K562 (cell line): ENCODE measurements around the gene PLD3. TPM values are rescaled to one million over a fixed set of nuclear protein-coding genes. Genes with fewer than 3 reads are reported as not detected.

Experiments
- CHD2 ChIP-seq: IDR thresholded peaks from 2 replicates; pipeline ENCODE4 v1.6.1; 2011; ENCODE audit warnings: low read depth, low read length
- EGR1 ChIP-seq: fragments of 450-650 bp; conservative IDR thresholded peaks from 2 replicates; pipeline ENCODE4 v1.6.1; 2017; ENCODE audit warnings: mild to moderate bottlenecking
- ETV5 ChIP-seq: sonication (generic); formaldehyde crosslinking; IDR thresholded peaks from 2 replicates; pipeline ENCODE4 v1.4.0; 2020; ENCODE audit warnings: low read depth, mild to moderate bottlenecking, missing genetic modification reagents
- EZH2 ChIP-seq: IDR thresholded peaks from 2 replicates; pipeline ENCODE4 v1.6.1; 2012; ENCODE audit warnings: low read depth, mild to moderate bottlenecking, inconsistent platforms, low read length, borderline replicate concordance
- GATA2 ChIP-seq: sonication (generic); formaldehyde crosslinking; IDR thresholded peaks from 2 replicates; pipeline ENCODE4 v1.4.0; 2020; ENCODE audit warnings: mild to moderate bottlenecking, missing genetic modification reagents
- HNRNPK ChIP-seq: fragments of 200-400 bp; formaldehyde crosslinking; IDR thresholded peaks from one replicate; pipeline ENCODE4 v1.6.1; 2018; ENCODE audit warnings: mild to moderate bottlenecking, low read depth, low read length; ENCODE audit not compliant: poor library complexity, severe bottlenecking
- MCM2 ChIP-seq: fragments of 450-650 bp; IDR thresholded peaks from 2 replicates; pipeline ENCODE4 v1.6.1; 2017; ENCODE audit warnings: low read depth, mild to moderate bottlenecking
- MCM5 ChIP-seq: fragments of 450-650 bp; IDR thresholded peaks from 2 replicates; pipeline ENCODE4 v1.6.1; 2016; ENCODE audit warnings: low read depth
- NFYB ChIP-seq: IDR thresholded peaks from 2 replicates; pipeline ENCODE4 v1.6.1; 2011; ENCODE audit warnings: mild to moderate bottlenecking, moderate library complexity; ENCODE audit not compliant: insufficient read length; ENCODE audit errors: extremely low read depth
- POLR2AphosphoS5 ChIP-seq: IDR thresholded peaks from 2 replicates; pipeline ENCODE4 v1.6.1; 2011; ENCODE audit warnings: mild to moderate bottlenecking, low read depth, low read length, moderate library complexity; ENCODE audit not compliant: control insufficient read depth, insufficient read depth
- POLR2H ChIP-seq: IDR thresholded peaks from 2 replicates; pipeline ENCODE4 v1.6.1; 2016; ENCODE audit warnings: missing genetic modification characterization, low read depth, mild to moderate bottlenecking, control low read depth, missing compliant biosample characterization, moderate library complexity
- SIN3A ChIP-seq, 2 experiments: fragments of 150-350 bp in 1 of 2; IDR thresholded peaks; 2 replicates each; pipeline ENCODE4 v1.6.1; 2011 to 2016; ENCODE audit warnings: borderline replicate concordance in 2 of 2, low read depth in 2 of 2, low read length in 2 of 2, mild to moderate bottlenecking in 2 of 2, moderate library complexity in 2 of 2; ENCODE audit not compliant: control insufficient read depth in 1 of 2
- SNIP1 ChIP-seq: fragments of 450-650 bp; IDR thresholded peaks from 2 replicates; pipeline ENCODE4 v1.7.1; 2017; ENCODE audit warnings: low read depth, mild to moderate bottlenecking
- TOE1 ChIP-seq, 2 experiments: fragments of 450-650 bp in 1 of 2; sonication (generic) in 1 of 2; formaldehyde crosslinking in 1 of 2; IDR thresholded peaks; 2 replicates each; pipeline versions ENCODE4 v1.7.1 to v1.8.0; 2016 to 2022; ENCODE audit warnings: borderline replicate concordance in 2 of 2, mild to moderate bottlenecking in 2 of 2, antibody characterized with exemption in 1 of 2, inconsistent platforms in 1 of 2, low read depth in 1 of 2, missing genetic modification reagents in 1 of 2, moderate library complexity in 1 of 2
- YY1 ChIP-seq, 3 experiments: IDR thresholded peaks; 2 replicates each; pipeline ENCODE4 v1.6.1; 2011; ENCODE audit warnings: low read length in 2 of 3, mild to moderate bottlenecking in 2 of 3, moderate library complexity in 2 of 3, borderline replicate concordance in 1 of 3, control low read depth in 1 of 3, low read depth in 1 of 3; ENCODE audit not compliant: insufficient read depth in 3 of 3, insufficient replicate concordance in 2 of 3, control insufficient read depth in 1 of 3, insufficient read length in 1 of 3; ENCODE audit errors: extremely low read depth in 1 of 3
- ZBTB7A ChIP-seq: IDR thresholded peaks from 2 replicates; pipeline ENCODE4 v1.6.1; 2011; ENCODE audit warnings: low read depth, mild to moderate bottlenecking, low read length, moderate library complexity, borderline replicate concordance; ENCODE audit not compliant: control insufficient read depth
- ZNF165 ChIP-seq: fragments of 250-450 bp; sonication (Bioruptor Pico); IDR thresholded peaks from 2 replicates; pipeline ENCODE4 v1.4.0; 2020; ENCODE audit warnings: borderline replicate concordance
- ZNF184 ChIP-seq: sonication (generic); formaldehyde crosslinking; IDR thresholded peaks from 2 replicates; pipeline ENCODE4 v1.5.0; 2020; ENCODE audit warnings: missing genetic modification reagents
- ZNF316 ChIP-seq: fragments of 450-650 bp; IDR thresholded peaks from 2 replicates; pipeline ENCODE4 v1.6.1; 2016
- polyA plus RNA-seq, 8 experiments: library from polyadenylated mRNA; depleted of rRNA in 4 of 8; stranded (reverse) in 5 of 8; unstranded in 3 of 8; fragments of >200 nt; fragmentation: Nextera tagmentation in 2 of 8; fragmentation: Illumina TruSeq in 1 of 8; extraction: Ambion mirVana in 2 of 8; extraction: Trizol in 1 of 8; gene quantifications; 2 replicates each; pipeline versions ENCODE4 v1.2.1 to v1.2.3, GENCODE V29; 2011 to 2014; ENCODE audit warnings: inconsistent platforms in 1 of 8, missing spikeins in 1 of 8
- total RNA-seq, 7 experiments: library from RNA; depleted of rRNA in 6 of 7; stranded (reverse); fragments of >200 nt in 6 of 7; fragmentation: Illumina TruSeq in 2 of 7; extraction: Trizol in 2 of 7; gene quantifications; 2 replicates each; pipeline versions ENCODE4 v1.2.1 to v1.2.3, GENCODE V29; 2011 to 2021; ENCODE audit warnings: low replicate concordance in 1 of 7
- TF ChIP-seq, protein P1 (sequence below): fragments of 250-450 bp; sonication (Bioruptor Pico); IDR thresholded peaks from 2 replicates; pipeline ENCODE4 v1.9.0; 2021; ENCODE audit warnings: mild to moderate bottlenecking
- TF ChIP-seq, protein P2 (sequence below): fragments of 200-800 bp; sonication (Bioruptor generic); IDR thresholded peaks from 2 replicates; pipeline ENCODE4 v1.6.1; 2017; ENCODE audit warnings: missing genetic modification characterization, missing compliant biosample characterization
- TF ChIP-seq, protein P3 (sequence below): fragments of 450-650 bp; formaldehyde crosslinking; IDR thresholded peaks from 2 replicates; pipeline ENCODE4 v1.4.0; 2020; ENCODE audit warnings: mild to moderate bottlenecking, moderate library complexity

Gene PLD3
- total and polyA plus RNA-seq, 9 of the 15 experiments (the other 6 are each of a cell fraction or from before 2014, with no cell fraction given), result 2.3 to 128 (median 72.7) TPM

DNA sequence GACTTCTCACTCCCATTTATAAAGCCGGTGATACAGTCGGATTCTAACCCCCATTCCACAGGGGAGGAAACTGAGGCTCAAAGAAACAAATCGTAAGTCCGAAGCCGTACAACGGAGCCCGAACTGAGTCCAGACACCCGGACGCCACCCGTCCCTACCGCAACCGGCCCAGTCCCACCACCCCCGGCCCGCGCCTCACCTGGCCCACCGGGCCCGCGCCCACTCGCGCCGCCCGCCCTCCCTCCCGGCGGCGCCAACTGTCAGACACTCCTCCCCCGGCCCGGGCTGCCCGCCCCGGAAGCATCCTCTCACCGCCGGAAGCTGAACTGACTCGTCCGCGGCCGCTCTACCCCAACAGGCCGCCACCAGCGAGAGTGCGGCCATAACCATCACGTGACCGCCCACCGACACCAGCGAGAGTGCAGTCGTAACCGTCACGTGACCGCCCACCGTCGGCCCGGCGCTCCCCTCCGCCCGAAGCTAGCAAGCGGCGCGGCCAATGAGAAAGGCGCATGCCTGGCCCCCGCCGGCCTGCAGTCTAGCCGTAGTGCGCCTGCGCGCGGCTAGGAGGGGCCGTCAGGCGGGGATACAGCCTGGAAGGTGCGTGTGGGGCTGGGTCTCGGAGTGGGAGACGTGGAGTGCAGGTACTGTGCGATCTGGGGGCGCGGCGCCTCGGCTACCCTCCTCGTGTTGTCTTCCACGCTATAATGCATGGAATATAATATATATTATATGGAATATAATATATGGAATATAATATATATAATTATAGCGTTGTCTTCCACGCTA is at the start of gene PLD3, which contains the start of gene C19orf47 (continued):
- peak; percentile 55 to 93 (median 92) for TF ChIP-seq YY1 (IDR thresholded peaks at IDR 0.05; ENCODE audit: borderline replicate concordance in 1 of 3, control insufficient read depth in 1 of 3, extremely low read depth in 1 of 3, insufficient read depth in 3 of 3, insufficient read length in 1 of 3, insufficient replicate concordance in 2 of 3, low read depth in 1 of 3, low read length in 2 of 3)
- TF ChIP-seq EGR1, result peak; percentile 84
- TF ChIP-seq, protein P1, sequence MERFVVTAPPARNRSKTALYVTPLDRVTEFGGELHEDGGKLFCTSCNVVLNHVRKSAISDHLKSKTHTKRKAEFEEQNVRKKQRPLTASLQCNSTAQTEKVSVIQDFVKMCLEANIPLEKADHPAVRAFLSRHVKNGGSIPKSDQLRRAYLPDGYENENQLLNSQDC (CRISPR knock-in tag), result no peak
- peak; percentile 18; the same call in 1 of the 2 replicates for TF ChIP-seq CHD2
- TF ChIP-seq SIN3A (IDR thresholded peaks at IDR 0.05; ENCODE audit: borderline replicate concordance in 2 of 2, control insufficient read depth in 1 of 2, low read depth in 2 of 2, low read length in 2 of 2), result peak; percentile 57 to 74; a peak in 3 of 4 replicates
- TF ChIP-seq MCM2, result no peak
- 0 out of 2 replicates have a peak, but pooled peaks have one; percentile 9 for TF ChIP-seq ZBTB7A
- peak; percentile 83 for TF ChIP-seq ETV5 (CRISPR knock-in tag)
- no peak for TF ChIP-seq ZNF184 (CRISPR knock-in tag)
- TF ChIP-seq, protein P2, sequence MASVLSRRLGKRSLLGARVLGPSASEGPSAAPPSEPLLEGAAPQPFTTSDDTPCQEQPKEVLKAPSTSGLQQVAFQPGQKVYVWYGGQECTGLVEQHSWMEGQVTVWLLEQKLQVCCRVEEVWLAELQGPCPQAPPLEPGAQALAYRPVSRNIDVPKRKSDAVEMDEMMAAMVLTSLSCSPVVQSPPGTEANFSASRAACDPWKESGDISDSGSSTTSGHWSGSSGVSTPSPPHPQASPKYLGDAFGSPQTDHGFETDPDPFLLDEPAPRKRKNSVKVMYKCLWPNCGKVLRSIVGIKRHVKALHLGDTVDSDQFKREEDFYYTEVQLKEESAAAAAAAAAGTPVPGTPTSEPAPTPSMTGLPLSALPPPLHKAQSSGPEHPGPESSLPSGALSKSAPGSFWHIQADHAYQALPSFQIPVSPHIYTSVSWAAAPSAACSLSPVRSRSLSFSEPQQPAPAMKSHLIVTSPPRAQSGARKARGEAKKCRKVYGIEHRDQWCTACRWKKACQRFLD (CRISPR knock-in tag), result peak; percentile 80
- TF ChIP-seq EZH2, result no peak
- no peak for TF ChIP-seq HNRNPK
- no peak for TF ChIP-seq GATA2 (CRISPR knock-in tag)
- TF ChIP-seq POLR2AphosphoS5, result peak; percentile 52; the same call in 1 of the 2 replicates
- TF ChIP-seq, protein P3, sequence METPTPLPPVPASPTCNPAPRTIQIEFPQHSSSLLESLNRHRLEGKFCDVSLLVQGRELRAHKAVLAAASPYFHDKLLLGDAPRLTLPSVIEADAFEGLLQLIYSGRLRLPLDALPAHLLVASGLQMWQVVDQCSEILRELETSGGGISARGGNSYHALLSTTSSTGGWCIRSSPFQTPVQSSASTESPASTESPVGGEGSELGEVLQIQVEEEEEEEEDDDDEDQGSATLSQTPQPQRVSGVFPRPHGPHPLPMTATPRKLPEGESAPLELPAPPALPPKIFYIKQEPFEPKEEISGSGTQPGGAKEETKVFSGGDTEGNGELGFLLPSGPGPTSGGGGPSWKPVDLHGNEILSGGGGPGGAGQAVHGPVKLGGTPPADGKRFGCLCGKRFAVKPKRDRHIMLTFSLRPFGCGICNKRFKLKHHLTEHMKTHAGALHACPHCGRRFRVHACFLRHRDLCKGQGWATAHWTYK (CRISPR knock-in tag), result peak; percentile 65; the same call in 1 of the 2 replicates
- peak; percentile 100 for TF ChIP-seq TOE1 (IDR thresholded peaks at IDR 0.05; ENCODE audit: borderline replicate concordance)
- TF ChIP-seq TOE1 (CRISPR knock-in tag; IDR thresholded peaks at IDR 0.05; ENCODE audit: borderline replicate concordance, low read depth), result no peak
- TF ChIP-seq POLR2H (tag), result peak; percentile 71
- TF ChIP-seq ZNF165, result no peak
- no peak for TF ChIP-seq NFYB
- no peak for TF ChIP-seq MCM5
- peak; percentile 70 for TF ChIP-seq ZNF316
- TF ChIP-seq SNIP1, result peak; percentile 77
